Amygdala (tissue), 56 donors: ENCODE results near the gene DSCAM.

ENCODE experiments used
- DNase-seq, 56 donors: peaks; one replicate each; lab custom pipeline; 2025; lab: John Stamatoyannopoulos, UW

The DSCAM gene

GRCh38 chr21:40117236-40117635 lies 729.7 kb downstream of the DSCAM start:
- peak in 1 of 56 donors; percentile 7 for DNase-seq

DNA sequence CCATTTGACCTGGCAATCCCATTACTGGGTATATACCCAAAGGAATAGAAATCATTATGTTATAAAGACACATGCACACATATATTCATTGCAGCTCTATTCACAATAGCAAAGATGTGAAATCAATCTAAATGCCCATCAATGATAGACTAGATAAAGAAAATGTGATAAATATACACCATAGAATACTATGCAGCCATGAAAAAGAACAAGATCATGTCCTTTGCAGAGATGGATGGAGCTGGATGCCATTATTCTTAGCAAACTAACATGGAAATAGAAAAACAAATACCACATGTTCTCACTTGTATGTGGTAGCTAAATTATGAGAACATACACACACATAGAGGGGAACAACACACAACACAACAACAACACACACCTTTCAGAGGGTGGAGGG lies 731.2 kb downstream of the DSCAM start:
- DNase-seq: no peak

GRCh38 chr21:40102682-40103081 lies 744.3 kb downstream of the DSCAM start:
- DNase-seq: no peak

DNA sequence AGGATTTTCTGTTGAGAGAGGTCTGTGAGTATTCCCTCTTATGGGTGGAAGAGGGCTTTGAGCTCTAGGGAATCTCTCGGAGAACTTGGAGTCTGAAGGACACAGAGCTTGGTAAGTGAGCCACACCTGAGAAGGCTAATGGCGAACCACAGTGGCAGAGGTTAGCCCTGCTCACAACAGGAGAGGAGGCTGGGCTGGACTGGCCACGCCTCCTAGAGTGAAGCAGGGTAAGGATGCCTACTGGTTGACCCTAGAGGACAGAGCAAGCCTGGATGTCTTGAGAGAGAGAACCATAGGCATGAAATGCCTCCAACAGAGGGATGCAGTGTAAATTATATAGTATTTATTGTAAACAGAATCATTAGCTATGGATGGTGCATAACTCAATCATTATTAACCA lies 747.1 kb downstream of the DSCAM start:
- no peak for DNase-seq

DNA sequence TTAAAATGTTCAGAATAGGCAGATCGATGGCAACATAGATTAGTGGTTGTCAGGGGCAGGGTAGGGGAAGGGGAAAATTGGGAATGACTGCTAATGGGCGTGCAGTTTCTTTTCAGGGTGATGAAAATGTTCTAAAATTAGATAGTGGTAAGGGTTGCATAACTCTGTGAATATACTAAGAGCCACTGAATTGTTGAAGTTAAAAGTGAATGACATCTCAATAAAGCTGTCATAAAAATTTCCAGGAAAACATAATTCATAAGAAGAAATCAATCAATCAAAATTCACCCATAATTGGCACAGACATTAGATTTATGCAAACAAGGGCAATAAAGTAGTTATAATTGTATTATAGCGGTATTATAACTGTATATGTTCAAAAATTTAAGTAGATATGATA lies 751.5 kb downstream of the DSCAM start:
- no peak for DNase-seq

- no peak for DNase-seq
These were observed 766.6 kb downstream of the DSCAM start for GRCh38 chr21:40080385-40080784.

- no peak for DNase-seq
These were observed 772.2 kb downstream of the DSCAM start for GRCh38 chr21:40074710-40075109.

DNA sequence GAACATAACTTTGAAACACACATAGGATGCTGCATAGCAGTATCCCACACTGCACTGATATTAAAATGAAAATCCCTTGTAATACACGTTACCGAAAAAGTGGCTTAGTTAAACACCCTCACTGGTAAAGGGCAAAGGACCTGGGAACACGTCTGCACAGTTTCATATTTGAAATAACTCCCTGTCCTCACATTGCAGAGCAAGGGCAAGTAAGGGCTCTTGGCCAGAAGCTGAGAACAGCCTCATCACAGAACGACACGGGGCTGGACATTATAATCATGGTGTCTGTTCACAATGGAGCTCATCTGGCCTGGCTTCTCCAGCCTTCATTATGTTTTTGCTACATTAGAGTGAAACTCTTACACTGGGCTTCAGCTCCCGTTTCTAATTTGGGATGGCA lies 772.8 kb downstream of the DSCAM start:
- DNase-seq: no peak

DNA sequence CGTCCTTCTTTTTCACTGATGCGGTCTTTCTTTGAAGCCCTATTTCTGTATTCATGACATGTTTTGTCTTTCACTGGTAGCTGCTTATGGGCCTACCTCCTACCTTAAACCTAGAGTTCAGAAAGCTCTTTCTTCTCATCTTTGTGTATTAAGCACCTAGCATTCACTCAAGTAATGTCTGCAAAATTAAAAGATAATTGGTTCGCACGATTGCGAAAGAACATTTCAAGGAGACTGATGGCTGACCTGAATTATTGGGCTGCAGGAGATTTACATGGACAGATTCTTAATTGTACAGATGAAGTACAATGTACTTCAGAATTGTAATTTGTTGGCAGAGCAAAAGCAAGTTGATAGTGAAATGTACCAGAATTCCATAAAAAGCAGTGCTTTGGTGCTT lies 773.3 kb downstream of the DSCAM start:
- no peak for DNase-seq

DNA sequence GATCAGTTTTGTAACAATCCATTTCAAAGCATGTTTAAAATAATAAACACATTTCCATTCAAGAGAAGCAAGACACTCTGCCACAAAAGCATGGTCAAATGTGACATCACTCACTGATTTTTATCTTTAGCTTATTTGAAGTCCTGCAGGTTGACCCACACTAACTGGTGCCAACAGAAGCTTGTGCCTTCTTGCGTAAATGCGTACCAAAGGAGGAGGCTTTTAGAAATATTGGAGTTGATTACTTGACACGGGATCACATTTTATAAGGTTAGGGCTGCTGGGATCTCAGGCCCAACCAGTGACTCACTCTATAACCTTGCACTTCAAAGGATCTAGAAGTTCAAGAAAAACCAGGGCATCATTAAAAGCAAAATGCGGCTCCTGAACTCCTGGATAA lies 776.1 kb downstream of the DSCAM start:
- no peak for DNase-seq

DNA sequence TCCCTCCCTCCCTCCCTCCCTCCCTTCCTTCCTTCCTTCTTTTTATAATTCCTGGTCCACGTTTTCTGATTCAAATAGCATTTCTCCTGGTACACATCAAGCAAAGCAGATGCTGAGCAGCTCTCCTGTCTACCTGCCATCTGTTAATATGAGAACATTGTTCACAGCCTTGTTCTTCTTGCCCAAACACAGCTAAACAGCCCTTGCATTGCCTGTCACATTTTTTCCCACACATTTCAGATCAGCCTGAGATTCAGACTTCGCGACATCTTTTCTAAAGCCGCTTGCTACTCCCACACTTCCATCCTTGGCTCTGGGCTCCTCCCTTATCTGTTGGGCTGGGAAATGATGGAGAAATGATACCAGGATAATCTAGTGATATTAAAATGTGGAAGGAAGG lies 779.2 kb downstream of the DSCAM start:
- peak in 18 of 56 donors; percentile 2 to 69 (median 26) for DNase-seq

DNA sequence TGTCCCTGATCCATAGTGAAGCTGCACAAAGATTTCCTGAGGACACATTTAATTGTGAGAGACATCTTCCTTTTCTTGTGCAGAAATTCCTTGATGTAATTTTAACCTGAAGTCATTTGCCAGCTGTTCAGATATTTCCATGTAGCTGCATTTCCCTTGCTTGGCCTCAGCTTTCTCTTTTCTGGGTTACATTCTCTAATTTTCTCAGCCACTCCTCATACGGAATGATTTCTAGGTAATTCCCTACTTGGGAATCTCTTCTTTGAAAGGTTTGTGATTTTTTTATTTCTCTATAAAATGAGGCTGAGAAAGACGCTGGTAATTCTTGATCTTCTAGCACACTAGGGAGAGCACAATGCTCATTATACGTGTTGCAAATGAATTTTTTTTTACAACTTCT lies 780.7 kb downstream of the DSCAM start:
- no peak for DNase-seq

GRCh38 chr21:40060083-40060677 lies 786.8 kb downstream of the DSCAM start:
- DNase-seq: no peak

- DNase-seq: no peak
These were observed 789.6 kb downstream of the DSCAM start for GRCh38 chr21:40057331-40057730.

GRCh38 chr21:40056031-40056430 lies 790.9 kb downstream of the DSCAM start:
- no peak for DNase-seq

DNA sequence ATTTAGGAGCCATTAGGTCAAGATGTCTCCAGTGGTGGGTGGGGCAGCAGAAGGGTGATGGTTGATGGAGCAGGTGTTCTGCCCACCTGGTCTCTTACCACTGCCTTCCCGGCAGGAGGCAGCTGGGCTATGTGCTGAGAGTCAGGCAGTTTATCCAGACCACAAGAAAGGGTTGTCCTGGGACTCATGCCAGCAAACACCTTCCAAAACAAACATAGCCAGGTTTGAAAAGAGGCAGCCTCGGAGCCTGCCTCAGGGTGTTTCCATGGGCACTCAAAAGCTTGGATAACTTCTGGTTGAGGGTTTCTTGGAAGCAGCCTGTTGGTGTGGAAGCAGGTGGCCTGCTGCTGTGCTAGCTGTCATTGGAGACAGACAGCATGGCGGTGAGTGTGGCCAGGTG lies 792.6 kb downstream of the DSCAM start:
- no peak for DNase-seq

- peak in 38 of 56 donors; percentile 4 to 68 (median 26) for DNase-seq
These were observed 794.0 kb downstream of the DSCAM start for GRCh38 chr21:40053007-40053406.

- DNase-seq: no peak
These were observed 794.7 kb downstream of the DSCAM start for GRCh38 chr21:40052276-40052675.

- no peak for DNase-seq
These were observed 795.2 kb downstream of the DSCAM start for GRCh38 chr21:40051801-40052200.

- no peak for DNase-seq
These were observed 797.0 kb downstream of the DSCAM start for GRCh38 chr21:40049931-40050290.

GRCh38 chr21:40049031-40049930 lies 797.7 kb downstream of the DSCAM start:
- no peak for DNase-seq
